GM18909 (cell line): ENCODE results near the gene AKT3.

Experiments used
- ATAC-seq: cut with Tn5 transposase; IDR thresholded peaks from one replicate; pipeline ENCODE4 v1.9.1; 2021; ENCODE audit warnings: mild to moderate bottlenecking; ENCODE audit not compliant: unreplicated experiment, poor library complexity

The AKT3 gene

DNA sequence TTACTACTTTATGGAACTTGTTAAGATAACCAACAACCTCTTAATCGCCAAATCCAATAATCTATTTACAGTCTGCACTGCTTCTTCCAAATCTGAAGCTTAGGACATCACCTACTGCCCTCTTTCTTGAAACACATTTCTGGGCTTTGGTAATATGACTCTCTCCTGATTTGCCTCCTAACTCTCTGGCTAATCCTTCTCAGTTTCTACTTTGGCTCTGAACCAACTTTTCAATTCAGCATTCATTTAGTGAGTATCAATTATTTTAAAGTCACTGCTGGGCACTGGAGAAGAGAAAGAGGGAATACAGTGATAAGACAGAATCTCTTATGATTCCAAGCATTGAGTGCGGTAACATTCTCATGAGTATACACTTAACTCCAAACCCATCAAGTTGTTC, 275.0 kb downstream of the AKT3 start:
- ATAC-seq, result no peak

DNA sequence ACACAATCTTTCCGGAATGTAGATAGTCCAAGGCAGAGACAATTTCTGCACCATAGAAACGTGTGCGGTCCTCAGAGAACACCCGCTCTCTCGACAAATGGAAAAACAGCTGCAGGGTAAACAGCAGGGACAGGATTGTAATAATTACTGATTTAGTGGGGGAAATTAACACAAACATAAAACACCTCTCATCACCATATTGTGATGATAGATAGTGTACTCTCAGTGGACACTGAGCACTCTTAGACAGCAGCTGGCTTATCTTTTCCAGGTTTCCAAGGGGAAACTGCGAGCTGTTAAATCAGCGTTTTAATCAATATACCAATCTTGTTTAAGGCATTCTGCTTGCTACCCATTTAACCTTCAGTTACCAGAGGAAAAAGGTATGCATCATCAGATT, 277.1 kb downstream of the AKT3 start:
- ATAC-seq, result no peak

- no peak for ATAC-seq
Observed at GRCh38 chr1:243568793-243569192, 281.2 kb downstream of the AKT3 start.

GRCh38 chr1:243564814-243565213, 285.2 kb downstream of the AKT3 start:
- ATAC-seq, result no peak

DNA sequence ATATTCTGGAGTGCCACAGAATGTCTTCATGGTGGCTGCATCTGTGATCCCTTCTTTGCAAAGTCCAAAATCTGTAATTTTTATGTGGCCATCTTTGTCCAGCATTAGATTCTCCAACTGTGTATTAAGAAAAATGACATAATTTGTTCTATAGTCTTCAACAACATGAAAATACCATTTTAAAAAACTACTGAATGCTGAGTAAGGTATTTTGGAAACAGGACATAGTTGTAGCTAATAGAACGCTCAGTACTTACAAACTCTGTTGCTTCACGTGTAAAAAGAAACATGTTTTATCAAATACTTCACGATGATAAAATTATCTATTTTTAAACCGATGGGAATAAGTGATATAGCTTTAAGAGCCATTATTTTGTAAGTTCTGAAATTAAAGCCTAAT, 286.3 kb downstream of the AKT3 start:
- no peak for ATAC-seq

DNA sequence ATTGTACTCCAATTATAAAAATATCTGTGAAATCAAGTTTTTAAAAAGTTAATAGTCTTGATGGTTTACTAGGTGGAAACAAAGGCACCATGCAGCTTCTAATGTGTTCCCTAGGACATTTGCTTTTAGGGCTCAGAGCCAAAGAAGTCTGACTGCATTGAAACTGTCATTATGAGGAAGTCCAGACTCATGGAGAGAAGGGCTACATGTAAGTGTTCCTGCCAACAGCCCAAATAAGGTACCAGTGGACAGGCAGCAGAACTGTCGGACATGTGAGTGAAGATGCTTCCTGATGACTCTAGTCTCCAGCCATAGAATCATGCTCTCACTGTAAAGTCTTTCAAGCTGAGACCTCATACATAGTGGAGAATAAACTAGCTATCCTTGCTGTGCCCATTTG, 287.6 kb downstream of the AKT3 start:
- ATAC-seq, result no peak

DNA sequence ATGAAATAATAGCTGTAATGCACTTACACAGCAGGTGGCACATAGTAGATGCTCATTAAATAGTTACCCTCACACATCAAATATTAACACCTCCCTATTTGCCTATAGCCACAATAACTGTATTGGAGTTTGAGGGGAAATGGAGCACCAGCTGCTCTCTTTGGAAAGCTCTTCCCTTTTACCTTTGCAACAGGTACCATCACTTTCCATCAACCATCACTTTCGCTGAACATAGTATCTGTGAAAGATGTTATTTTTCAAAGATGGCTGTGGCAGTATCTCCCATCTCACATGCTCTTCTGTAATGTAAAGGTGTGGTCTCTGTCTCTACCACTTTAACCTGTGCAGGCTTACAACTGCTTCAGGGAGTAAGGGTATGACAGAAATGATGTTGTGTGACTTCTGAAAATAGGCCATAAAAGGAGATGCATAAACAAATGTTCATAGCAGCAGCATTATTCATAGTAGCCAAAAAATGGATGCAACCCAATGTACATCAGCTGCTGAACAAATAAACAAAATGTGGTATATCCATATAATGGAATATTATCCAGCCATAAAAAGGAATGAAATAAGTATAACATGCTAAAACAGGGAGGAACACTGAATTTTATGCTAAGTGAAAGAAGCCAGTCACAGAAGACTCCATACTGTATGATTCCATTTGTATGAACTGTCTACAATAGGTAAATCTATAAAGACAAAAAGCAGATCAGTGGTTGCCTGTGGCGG, 288.3 kb downstream of the AKT3 start:
- no peak for ATAC-seq

- no peak for ATAC-seq
Observed at GRCh38 chr1:243559575-243560162, 290.4 kb downstream of the AKT3 start.

- ATAC-seq, result no peak
Observed at GRCh38 chr1:243558576-243558975, 291.5 kb downstream of the AKT3 start.

DNA sequence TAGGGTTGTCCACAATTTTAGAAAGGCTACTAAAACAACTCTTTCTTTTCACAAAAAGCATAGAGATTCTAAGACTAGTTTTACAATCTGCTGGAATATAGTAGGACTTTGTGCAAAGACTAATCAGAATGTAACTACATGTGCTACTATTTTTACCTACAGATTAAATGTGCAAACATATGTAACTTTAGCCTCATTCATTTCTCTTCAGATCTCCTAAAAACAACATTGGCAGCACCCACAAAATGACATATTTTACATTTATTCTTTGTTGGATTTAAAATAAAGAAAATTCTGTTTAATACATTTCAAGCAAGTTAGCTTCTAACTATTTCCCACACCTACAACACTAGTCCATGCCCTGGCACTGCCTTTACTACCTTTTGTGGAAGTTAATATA, 292.2 kb downstream of the AKT3 start:
- ATAC-seq, result no peak

DNA sequence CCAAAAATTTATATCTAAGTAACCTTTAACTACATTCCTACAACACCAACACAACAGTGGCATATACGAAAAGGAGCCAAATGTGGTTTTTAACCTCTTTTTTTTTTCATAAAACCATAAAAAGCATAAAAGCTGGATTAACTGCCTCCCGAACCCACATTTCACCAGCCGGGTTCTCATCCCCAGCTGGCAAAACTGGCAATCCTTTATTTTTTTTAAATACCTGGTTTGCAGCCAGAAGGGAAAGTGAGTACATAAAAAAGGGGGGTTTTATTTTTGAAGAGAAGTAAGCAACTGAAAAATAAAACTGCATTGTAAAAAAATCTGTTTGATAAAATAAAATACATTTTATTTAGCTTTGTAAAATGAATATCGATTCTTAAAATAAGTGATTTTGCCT, 295.4 kb downstream of the AKT3 start:
- ATAC-seq, result no peak

DNA sequence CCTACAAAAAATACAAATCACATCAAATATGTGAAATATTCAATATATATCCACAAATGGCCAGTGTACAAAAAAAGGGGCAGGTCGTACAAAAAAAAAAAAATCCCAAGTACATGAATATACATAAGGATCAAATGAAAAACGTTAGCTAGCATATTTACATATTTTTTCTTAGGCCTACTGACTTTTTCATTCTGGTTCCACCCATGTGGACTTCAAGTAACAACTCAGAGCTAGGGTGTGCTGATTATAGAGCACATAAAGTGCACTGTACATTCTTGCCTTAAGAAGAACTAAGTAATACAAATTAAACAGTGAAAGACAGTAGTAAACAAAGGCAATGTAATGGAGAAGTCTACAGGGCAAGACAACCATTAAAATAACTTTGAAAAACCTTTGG, 297.0 kb downstream of the AKT3 start:
- ATAC-seq, result no peak

- ATAC-seq, result no peak
Observed at GRCh38 chr1:243550276-243550675, 299.8 kb downstream of the AKT3 start.

DNA sequence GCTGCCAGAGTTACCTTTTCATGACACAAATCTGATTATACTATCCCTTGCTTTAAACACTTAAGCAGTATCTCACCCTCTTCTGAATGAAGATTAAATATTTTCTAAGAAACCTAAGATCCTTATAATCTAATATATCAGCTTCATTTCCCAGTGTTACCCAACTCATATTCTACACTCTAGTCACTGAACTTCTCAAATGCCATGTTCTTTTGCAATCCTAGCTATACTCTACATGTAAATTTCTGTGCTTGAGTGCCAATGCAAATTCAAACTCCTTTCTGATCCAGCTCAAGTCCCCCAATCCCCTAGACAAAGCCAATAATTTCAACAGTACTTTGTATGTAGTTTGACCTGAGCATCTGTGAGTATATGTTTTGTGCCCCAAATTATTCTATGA, 300.3 kb downstream of the AKT3 start:
- ATAC-seq, result no peak

DNA sequence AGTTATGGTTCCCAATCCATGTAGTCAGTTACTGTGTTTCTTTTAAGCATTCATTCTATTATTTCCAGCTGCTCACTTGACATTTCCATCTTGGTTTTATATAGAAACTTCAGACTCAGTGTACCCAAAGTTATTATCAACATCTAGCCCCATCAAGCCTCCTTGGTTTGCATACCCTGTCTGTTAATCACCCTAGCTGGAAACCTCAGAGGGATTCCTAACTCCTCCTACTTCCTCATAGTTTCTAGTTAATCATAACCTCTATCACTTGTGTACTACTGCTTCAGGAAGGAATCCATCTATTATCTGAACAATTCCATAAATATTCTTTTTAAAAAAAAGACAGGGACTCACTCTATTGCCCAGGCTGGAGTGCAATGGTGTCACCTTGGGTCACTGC, 300.9 kb downstream of the AKT3 start:
- ATAC-seq, result no peak

GRCh38 chr1:243548516-243548915, 301.5 kb downstream of the AKT3 start:
- ATAC-seq, result no peak

DNA sequence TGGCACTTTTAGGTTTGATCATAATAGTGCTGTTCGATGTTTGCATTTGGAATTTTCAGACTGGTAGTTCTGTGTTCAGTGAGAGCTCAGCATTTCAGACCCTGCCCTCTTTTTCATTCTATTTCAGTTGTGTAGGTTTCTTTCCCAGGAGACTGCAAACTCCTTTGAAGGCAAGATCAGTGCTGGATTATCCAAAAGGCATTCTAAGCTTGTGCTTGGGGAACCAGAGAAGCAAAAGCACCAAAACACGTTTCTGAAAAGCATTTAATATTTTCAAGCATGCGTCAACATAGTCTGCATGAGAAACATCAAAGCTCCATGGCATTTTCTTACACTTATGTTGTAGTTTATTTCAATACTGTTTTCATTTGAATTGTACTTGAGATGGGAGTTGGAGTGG, 302.2 kb downstream of the AKT3 start:
- ATAC-seq, result no peak

DNA sequence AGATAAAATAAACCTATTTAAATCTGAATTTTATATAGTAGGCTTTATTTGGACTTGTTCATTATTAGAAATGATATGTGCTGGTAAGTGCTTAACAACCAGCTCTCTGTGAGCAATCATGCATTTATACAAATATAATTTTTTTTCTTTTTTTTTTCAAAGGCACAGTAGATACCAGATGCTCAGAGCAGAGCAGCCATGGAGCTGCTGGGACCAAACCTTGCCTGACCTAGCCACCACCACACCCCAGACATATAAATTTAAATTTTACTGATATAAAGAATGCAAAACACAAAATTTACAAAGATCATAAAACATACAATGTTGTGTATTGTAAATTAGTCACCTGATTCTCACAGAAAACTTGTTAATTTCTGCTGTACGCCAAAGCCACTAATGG, 303.6 kb downstream of the AKT3 start:
- no peak for ATAC-seq

DNA sequence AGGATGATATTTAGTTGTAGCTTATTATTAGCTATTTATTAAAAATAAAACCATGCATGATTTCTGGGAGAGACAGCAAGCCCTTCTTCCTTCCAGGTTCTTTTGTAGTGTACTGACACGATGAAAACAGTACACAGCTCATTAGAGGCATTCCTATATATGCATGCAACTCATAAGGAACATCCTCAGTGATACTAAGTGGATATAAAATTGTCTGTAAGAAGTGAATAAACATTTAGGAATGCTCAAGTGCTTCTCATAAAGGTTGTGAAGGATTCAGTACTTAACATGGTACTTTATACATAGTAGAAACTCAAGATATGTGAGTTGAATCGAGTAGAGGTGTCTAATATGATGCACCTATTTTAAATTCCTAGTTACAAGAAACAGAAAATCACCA, 306.5 kb downstream of the AKT3 start:
- no peak for ATAC-seq

- ATAC-seq, result no peak
Observed at GRCh38 chr1:243542739-243543415, 307.2 kb downstream of the AKT3 start.

- ATAC-seq, result no peak
Observed at GRCh38 chr1:243539636-243540035, 310.4 kb downstream of the AKT3 start.

DNA sequence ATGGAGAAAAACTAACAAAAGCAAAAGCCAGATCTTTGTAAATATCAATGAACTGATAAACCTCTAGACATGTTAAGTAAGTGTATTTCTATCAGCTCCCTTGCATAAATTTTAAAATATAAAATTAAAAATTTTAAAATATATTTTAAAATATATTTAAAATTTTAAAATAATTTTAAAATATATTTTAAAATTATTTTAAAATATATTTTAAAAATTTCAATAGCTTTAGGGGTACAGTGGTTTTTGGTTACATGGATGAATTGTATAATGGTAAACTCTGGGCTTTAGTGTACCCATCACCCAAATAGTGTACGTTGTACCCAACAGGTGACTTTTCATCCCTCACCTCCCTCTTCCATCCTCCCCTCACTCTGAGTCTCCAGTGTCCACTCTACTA, 315.0 kb downstream of the AKT3 start:
- ATAC-seq, result no peak
